Endodermal cell (in vitro differentiated cells): Measurements from ENCODE around the gene FAM181A. TPM values are rescaled to one million over a fixed set of nuclear protein-coding genes. Genes with fewer than 3 reads are reported as not detected.

Source experiments
- DNase-seq: peaks from one replicate; pipeline ENCODE4 v3.0.0-alpha.2; 2017
- H3K27ac ChIP-seq: 2 replicates; pipeline ENCODE4 v1.5.1; 2013; ENCODE audit warnings: mild to moderate bottlenecking, low read depth, low read length, moderate library complexity
- H3K27me3 ChIP-seq: 2 replicates; pipeline ENCODE4 v1.6.1; 2013; ENCODE audit warnings: mild to moderate bottlenecking, low read length, moderate library complexity; ENCODE audit not compliant: insufficient read depth, control insufficient read depth, poor library complexity, severe bottlenecking
- H3K36me3 ChIP-seq: 2 replicates; pipeline ENCODE4 v1.7.0; 2013; ENCODE audit warnings: mild to moderate bottlenecking, low read length, moderate library complexity; ENCODE audit not compliant: control insufficient read depth, insufficient read depth
- H3K4me1 ChIP-seq: one replicate; pipeline ENCODE4 v1.7.0; 2013; ENCODE audit warnings: low read length; ENCODE audit not compliant: control insufficient read depth, insufficient read depth
- H3K4me3 ChIP-seq: 2 replicates; pipeline ENCODE4 v1.5.1; 2013; ENCODE audit warnings: mild to moderate bottlenecking, low read length, moderate library complexity
- H3K9ac ChIP-seq: 2 replicates; pipeline ENCODE4 v1.6.1; 2013; ENCODE audit warnings: mild to moderate bottlenecking, low read length, moderate library complexity; ENCODE audit not compliant: poor library complexity, severe bottlenecking; ENCODE audit errors: extremely low read depth
- H3K9me3 ChIP-seq: 2 replicates; pipeline ENCODE4 v1.6.1; 2013; ENCODE audit warnings: mild to moderate bottlenecking, low read length, moderate library complexity; ENCODE audit not compliant: control insufficient read depth
- H3K27ac Mint-ChIP-seq: 2 replicates; pipeline ENCODE4 v1.8.0; 2020; ENCODE audit warnings: mixed read lengths
- H3K27me3 Mint-ChIP-seq: 2 replicates; pipeline ENCODE4 v1.8.0; 2021; ENCODE audit warnings: mild to moderate bottlenecking, mixed read lengths; ENCODE audit not compliant: insufficient read depth
- H3K36me3 Mint-ChIP-seq: 2 replicates; pipeline ENCODE4 v1.8.0; 2020; ENCODE audit warnings: low read depth, mixed read lengths
- H3K4me1 Mint-ChIP-seq: 2 replicates; pipeline ENCODE4 v1.8.0; 2020; ENCODE audit warnings: mixed read lengths
- H3K4me3 Mint-ChIP-seq: 2 replicates; pipeline ENCODE4 v1.8.0; 2020; ENCODE audit warnings: mild to moderate bottlenecking, moderate library complexity, mixed read lengths
- H3K9me3 Mint-ChIP-seq: 2 replicates; pipeline ENCODE4 v1.8.0; 2020; ENCODE audit warnings: mild to moderate bottlenecking, mixed read lengths
- CTCF ChIP-seq: fragments of 200-600 bp; sonication (generic); conservative IDR thresholded peaks from 2 replicates; pipeline ENCODE4 v1.5.0; 2021; ENCODE audit warnings: antibody characterized with exemption, mild to moderate bottlenecking
- WGBS, 2 experiments: methylation state at CpG; one replicate each; pipeline versions ENCODE4 v1.1.5 to v1.1.7; 2013; ENCODE audit warnings: missing lambda C conversion rate in 2 of 2, mixed read lengths in 1 of 2; ENCODE audit not compliant: insufficient coverage in 1 of 2, insufficient read length in 1 of 2; 5-methylcytosine and 5-hydroxymethylcytosine counted together
- total RNA-seq, 2 donors: library from RNA; stranded (reverse); fragmentation: NEBNext Ultra II Directional in 1 of 2; extraction: Animal tissue kit (Norgen Biotek cat#: 25700) in 1 of 2; gene quantifications; 2 replicates in 1 of 2; 3 replicates in 1 of 2; pipeline ENCODE4 v1.2.1, GENCODE V29; 2021

The FAM181A gene
- total RNA-seq, 2 donors from 2014 or later: not detected

GRCh38 chr14:93961620-93962019 is 34.5 kb downstream of the FAM181A start:
- peaks cover 5% of the 10 kb centered on the region for H3K4me1 Mint-ChIP-seq
- Histone ChIP-seq H3K4me3 (no peak overlapping the region), H3K36me3 (no peaks in the 10 kb centered on the region), H3K4me1 (no peaks in the 10 kb centered on the region), H3K27me3 (no peaks in the 10 kb centered on the region), H3K9ac (no peak overlapping the region), H3K27ac (no peak overlapping the region), H3K9me3 (no peaks in the 10 kb centered on the region)
- no peak for DNase-seq
- H3K9me3 Mint-ChIP-seq: no peaks in the 10 kb centered on the region
- H3K4me3 Mint-ChIP-seq: no peak overlapping the region
- no peaks in the 10 kb centered on the region for H3K36me3 Mint-ChIP-seq
- H3K27me3 Mint-ChIP-seq: peaks cover 3% of the 10 kb centered on the region
- 95 to 100% methylated on average over 1 to 8 of the region's 8 CpGs for WGBS, 2 experiments
- no peak for TF ChIP-seq CTCF
- H3K27ac Mint-ChIP-seq: no peak overlapping the region

- no peaks in the 10 kb centered on the region for H3K9me3 ChIP-seq
- H3K27me3 Mint-ChIP-seq: no peaks in the 10 kb centered on the region
These were observed 35.8 kb downstream of the FAM181A start for GRCh38 chr14:93962701-93963601.

GRCh38 chr14:93963692-93964091 is 36.5 kb downstream of the FAM181A start:
- no peaks in the 10 kb centered on the region for H3K36me3 Mint-ChIP-seq
- TF ChIP-seq CTCF: no peak
- H3K4me1 Mint-ChIP-seq: peaks cover 3% of the 10 kb centered on the region
- no peaks in the 10 kb centered on the region for H3K9me3 ChIP-seq
- H3K4me3 ChIP-seq: no peak overlapping the region
- H3K9ac ChIP-seq: no peak overlapping the region
- H3K9me3 Mint-ChIP-seq: no peaks in the 10 kb centered on the region
- H3K27me3 ChIP-seq: no peaks in the 10 kb centered on the region
- no peaks in the 10 kb centered on the region for H3K27me3 Mint-ChIP-seq
- no peaks in the 10 kb centered on the region for H3K4me1 ChIP-seq
- H3K36me3 ChIP-seq: no peaks in the 10 kb centered on the region
- WGBS, 2 experiments: 91 to 97% methylated on average over 4 of the region's 4 CpGs
- DNase-seq: no peak
- no peak overlapping the region for H3K27ac Mint-ChIP-seq
- no peak overlapping the region for H3K4me3 Mint-ChIP-seq
- no peak overlapping the region for H3K27ac ChIP-seq

More at GRCh38 chr14:93962701-93963601, 35.8 kb downstream of the FAM181A start:
- Histone ChIP-seq H3K27ac (no peak overlapping the region), H3K9ac (no peak overlapping the region), H3K4me1 (no peaks in the 10 kb centered on the region), H3K4me3 (no peak overlapping the region), H3K27me3 (no peaks in the 10 kb centered on the region), H3K36me3 (no peaks in the 10 kb centered on the region)
- peaks cover 3% of the 10 kb centered on the region for H3K4me1 Mint-ChIP-seq
- 88 to 90% methylated on average over 8 to 16 of the region's 16 CpGs for WGBS, 2 experiments
- DNase-seq: no peak
- H3K36me3 Mint-ChIP-seq: no peaks in the 10 kb centered on the region
- TF ChIP-seq CTCF: no peak
- no peak overlapping the region for H3K4me3 Mint-ChIP-seq
- H3K27ac Mint-ChIP-seq: no peak overlapping the region
- no peaks in the 10 kb centered on the region for H3K9me3 Mint-ChIP-seq
